ENCODE results near the gene LRRIQ4. TPM values are rescaled to one million over a fixed set of nuclear protein-coding genes. Genes with fewer than 3 reads are reported as not detected.
A peak's percentile ranks its signal among the peaks of the same experiment; 100 is the strongest.

The LRRIQ4 gene
- total RNA-seq, 3 donors from 2014 or later (not counting 1 experiment from before 2014, with no cell fraction given), result not detected

DNA sequence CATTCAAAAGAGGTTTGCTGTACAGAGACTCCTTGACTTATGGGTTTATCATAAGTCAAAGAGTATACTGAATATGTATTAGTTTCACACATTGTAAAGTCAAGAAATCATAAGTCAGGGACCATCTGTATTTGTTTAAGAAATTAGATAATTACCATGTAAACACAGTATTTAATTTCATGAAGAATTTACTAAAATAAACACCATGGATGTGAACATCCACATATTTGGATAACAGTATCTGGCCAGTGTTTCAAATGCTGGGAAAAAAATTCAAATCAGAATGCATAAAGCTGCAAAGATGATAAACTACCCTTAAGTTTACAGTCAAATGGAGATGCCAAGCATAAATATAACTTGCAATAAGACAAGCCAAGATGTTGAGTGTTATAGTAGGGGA lies 22.5 kb upstream of the LRRIQ4 start:
- H3K27ac Mint-ChIP-seq, result peak overlapping the region in 1 of 2 donors; percentile 32

DNA sequence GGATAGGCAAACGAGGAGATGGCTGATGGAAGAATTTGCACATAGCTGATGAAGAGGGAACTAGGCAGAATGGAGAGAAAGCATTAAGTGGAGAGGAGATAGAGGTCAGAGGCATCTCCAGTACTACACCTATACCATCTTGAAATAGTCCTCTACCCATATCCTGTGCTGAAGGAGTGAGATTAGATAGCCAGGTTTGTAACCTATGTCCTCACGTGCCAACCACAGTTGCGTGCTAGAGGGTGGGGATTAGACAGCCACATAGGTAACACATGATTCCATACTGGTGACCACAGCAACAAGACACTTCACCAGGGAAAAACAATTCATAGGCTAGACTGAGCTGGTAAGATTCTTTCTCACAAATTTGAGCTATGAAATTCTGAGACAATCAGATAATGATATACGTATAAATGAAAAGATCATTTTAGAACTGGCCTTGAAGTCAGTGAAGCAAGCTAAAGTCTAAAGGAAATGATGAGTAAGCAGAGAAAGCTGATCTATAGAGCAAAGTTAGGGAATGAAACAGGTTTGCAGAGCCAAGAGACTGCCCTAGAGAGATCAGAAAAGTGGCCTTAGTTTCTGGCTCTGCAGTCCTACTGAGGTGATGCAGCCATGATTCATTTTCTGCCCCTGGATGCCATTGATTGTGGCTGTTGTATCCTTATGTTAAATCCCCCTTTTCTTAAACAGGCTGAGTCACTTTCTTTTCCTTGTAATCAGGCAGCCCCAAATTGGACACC lies 21.8 kb upstream of the LRRIQ4 start:
- Mint-ChIP-seq H3K9me3 (no peaks in the 10 kb centered on the region), H3K4me3 (no peak overlapping the region), H3K27me3 (ENCODE audit: low read depth in 2 of 2) (no peaks in the 10 kb centered on the region), H3K4me1 (peaks cover 5 to 15% of the 10 kb centered on the region in 2 donors), H3K27ac (peak overlapping the region in 1 of 2 donors; percentile 32), H3K36me3 (peaks cover 8% of the 10 kb centered on the region)
- no peaks in the 10 kb centered on the region for H3K4me1 ChIP-seq (ENCODE audit: control insufficient read depth, insufficient read depth, low read length)
- ATAC-seq (no peak), DNase-seq (no peak)
- no peak overlapping the region for H3K4me3 ChIP-seq (ENCODE audit: low read length)
- H3K36me3 ChIP-seq (ENCODE audit: control insufficient read depth, insufficient read depth, low read length), result peaks cover 26% of the 10 kb centered on the region
- TF ChIP-seq, protein P1, sequence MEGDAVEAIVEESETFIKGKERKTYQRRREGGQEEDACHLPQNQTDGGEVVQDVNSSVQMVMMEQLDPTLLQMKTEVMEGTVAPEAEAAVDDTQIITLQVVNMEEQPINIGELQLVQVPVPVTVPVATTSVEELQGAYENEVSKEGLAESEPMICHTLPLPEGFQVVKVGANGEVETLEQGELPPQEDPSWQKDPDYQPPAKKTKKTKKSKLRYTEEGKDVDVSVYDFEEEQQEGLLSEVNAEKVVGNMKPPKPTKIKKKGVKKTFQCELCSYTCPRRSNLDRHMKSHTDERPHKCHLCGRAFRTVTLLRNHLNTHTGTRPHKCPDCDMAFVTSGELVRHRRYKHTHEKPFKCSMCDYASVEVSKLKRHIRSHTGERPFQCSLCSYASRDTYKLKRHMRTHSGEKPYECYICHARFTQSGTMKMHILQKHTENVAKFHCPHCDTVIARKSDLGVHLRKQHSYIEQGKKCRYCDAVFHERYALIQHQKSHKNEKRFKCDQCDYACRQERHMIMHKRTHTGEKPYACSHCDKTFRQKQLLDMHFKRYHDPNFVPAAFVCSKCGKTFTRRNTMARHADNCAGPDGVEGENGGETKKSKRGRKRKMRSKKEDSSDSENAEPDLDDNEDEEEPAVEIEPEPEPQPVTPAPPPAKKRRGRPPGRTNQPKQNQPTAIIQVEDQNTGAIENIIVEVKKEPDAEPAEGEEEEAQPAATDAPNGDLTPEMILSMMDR (IDR thresholded peaks at IDR 0.05), result no peak
- intact Hi-C loops (cut with micrococcal nuclease), result no loop called here
- H3K27me3 ChIP-seq (ENCODE audit: control insufficient read depth, insufficient read depth, low read length), result no peaks in the 10 kb centered on the region
- no peak overlapping the region for H3K27ac ChIP-seq (ENCODE audit: low read length)
- 77% methylated on average over 4 of the region's 4 CpGs for WGBS (ENCODE audit: insufficient coverage)
- no peaks in the 10 kb centered on the region for H3K9me3 ChIP-seq (ENCODE audit: control insufficient read depth, insufficient read depth, low read length)

More for the DNA sequence above, 22.5 kb upstream of the LRRIQ4 start:
- H3K4me3 ChIP-seq (ENCODE audit: low read length), result no peak overlapping the region
- no peaks in the 10 kb centered on the region for H3K9me3 Mint-ChIP-seq
- DNase-seq (no peak), ATAC-seq (no peak)
- peaks cover 14% of the 10 kb centered on the region for H3K36me3 Mint-ChIP-seq
- intact Hi-C loops (cut with micrococcal nuclease), result no loop called here
- no peak overlapping the region for H3K4me3 Mint-ChIP-seq
- H3K4me1 Mint-ChIP-seq, result peaks cover 5 to 15% of the 10 kb centered on the region in 2 donors
- TF ChIP-seq, protein P1 (IDR thresholded peaks at IDR 0.05), result no peak
- H3K27me3 ChIP-seq (ENCODE audit: control insufficient read depth, insufficient read depth, low read length), result no peaks in the 10 kb centered on the region
- no peaks in the 10 kb centered on the region for H3K9me3 ChIP-seq (ENCODE audit: control insufficient read depth, insufficient read depth, low read length)
- peaks cover 32% of the 10 kb centered on the region for H3K36me3 ChIP-seq (ENCODE audit: control insufficient read depth, insufficient read depth, low read length)
- no peaks in the 10 kb centered on the region for H3K4me1 ChIP-seq (ENCODE audit: control insufficient read depth, insufficient read depth, low read length)
- no peaks in the 10 kb centered on the region for H3K27me3 Mint-ChIP-seq (ENCODE audit: low read depth in 2 of 2)
- no peak overlapping the region for H3K27ac ChIP-seq (ENCODE audit: low read length)

DNA sequence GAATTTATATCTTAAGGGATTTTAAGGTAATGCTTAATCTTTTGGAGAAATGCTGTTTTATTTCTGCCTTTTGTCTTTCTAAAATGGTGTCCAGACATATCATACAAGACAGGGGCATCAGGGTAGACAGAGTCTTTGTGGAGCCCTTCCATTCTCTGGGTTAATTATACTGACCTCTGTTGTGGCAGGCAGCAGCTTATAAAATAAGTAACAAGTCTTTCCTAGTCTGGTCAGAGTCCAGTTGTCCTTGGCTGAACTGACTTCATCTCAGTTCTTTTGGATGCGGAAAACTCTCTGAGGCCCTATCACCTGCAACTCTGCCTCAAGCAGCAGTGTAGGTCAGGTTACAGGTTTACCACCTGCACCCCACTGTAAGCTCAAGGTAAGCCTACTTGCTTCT lies 20.3 kb upstream of the LRRIQ4 start:
- WGBS (ENCODE audit: insufficient coverage), result 96% methylated on average over 1 of the region's 1 CpG
- no peaks in the 10 kb centered on the region for H3K36me3 Mint-ChIP-seq
- DNase-seq (no peak), ATAC-seq (no peak)
- no peaks in the 10 kb centered on the region for H3K9me3 ChIP-seq (ENCODE audit: control insufficient read depth, insufficient read depth, low read length)
- TF ChIP-seq, protein P1 (IDR thresholded peaks at IDR 0.05), result no peak
- H3K27ac Mint-ChIP-seq, result no peak overlapping the region
- no peaks in the 10 kb centered on the region for H3K9me3 Mint-ChIP-seq
- H3K27me3 ChIP-seq (ENCODE audit: control insufficient read depth, insufficient read depth, low read length), result no peaks in the 10 kb centered on the region
- no peak overlapping the region for H3K4me3 Mint-ChIP-seq
- no peak overlapping the region for H3K27ac ChIP-seq (ENCODE audit: low read length)
- no peaks in the 10 kb centered on the region for H3K27me3 Mint-ChIP-seq (ENCODE audit: low read depth in 2 of 2)
- H3K36me3 ChIP-seq (ENCODE audit: control insufficient read depth, insufficient read depth, low read length), result peaks cover 12% of the 10 kb centered on the region
- H3K4me1 ChIP-seq (ENCODE audit: control insufficient read depth, insufficient read depth, low read length), result no peaks in the 10 kb centered on the region
- peaks cover 5 to 15% of the 10 kb centered on the region in 2 donors for H3K4me1 Mint-ChIP-seq
- intact Hi-C loops (cut with micrococcal nuclease), result no loop called here
- H3K4me3 ChIP-seq (ENCODE audit: low read length), result no peak overlapping the region

DNA sequence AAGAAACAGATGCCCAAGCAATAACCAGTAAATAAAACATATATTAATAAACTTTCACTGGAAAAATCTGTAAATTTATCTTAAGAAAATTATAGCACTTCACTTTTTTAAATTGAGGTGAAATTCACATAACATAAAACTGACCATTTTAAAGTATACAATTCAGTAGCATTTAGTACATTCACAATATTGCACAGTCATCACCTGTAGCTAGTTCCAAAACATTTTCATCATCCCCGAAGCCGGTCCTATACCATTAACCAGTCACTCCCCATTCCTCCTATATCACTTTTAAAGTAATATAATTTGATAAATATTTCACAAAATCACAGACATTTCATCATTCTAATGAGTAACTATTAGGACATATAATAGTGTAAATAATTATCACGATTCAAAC lies 8.0 kb upstream of the LRRIQ4 start:
- no peaks in the 10 kb centered on the region for H3K36me3 Mint-ChIP-seq
- Histone ChIP-seq H3K4me1 (ENCODE audit: control insufficient read depth, insufficient read depth, low read length) (no peaks in the 10 kb centered on the region), H3K27ac (ENCODE audit: low read length) (no peak overlapping the region), H3K36me3 (ENCODE audit: control insufficient read depth, insufficient read depth, low read length) (no peaks in the 10 kb centered on the region), H3K9me3 (ENCODE audit: control insufficient read depth, insufficient read depth, low read length) (no peaks in the 10 kb centered on the region), H3K27me3 (ENCODE audit: control insufficient read depth, insufficient read depth, low read length) (no peaks in the 10 kb centered on the region), H3K4me3 (ENCODE audit: low read length) (no peak overlapping the region)
- DNase-seq (no peak), ATAC-seq (no peak)
- no peaks in the 10 kb centered on the region for H3K9me3 Mint-ChIP-seq
- TF ChIP-seq, protein P1 (IDR thresholded peaks at IDR 0.05), result no peak
- no peaks in the 10 kb centered on the region for H3K4me1 Mint-ChIP-seq
- no CpG with 5 or more reads among the region's 3 CpGs for WGBS (ENCODE audit: insufficient coverage)
- H3K4me3 Mint-ChIP-seq, result no peak overlapping the region
- H3K27ac Mint-ChIP-seq, result no peak overlapping the region
- no peaks in the 10 kb centered on the region for H3K27me3 Mint-ChIP-seq (ENCODE audit: low read depth in 2 of 2)
- intact Hi-C loops (cut with micrococcal nuclease), result no loop called here
